Right atrium auricular region (tissue), 2 donors: ENCODE measurements around the gene MAB21L1. TPM values are rescaled to one million over a fixed set of nuclear protein-coding genes. Genes with fewer than 3 reads are reported as not detected.

ENCODE experiments used
- DNase-seq: peaks from one replicate; pipeline ENCODE4 v3.0.0-alpha.2; 2019; ENCODE audit warnings: low spot score
- H3K27ac ChIP-seq, 2 donors: fragments of 200-600 bp; sonication (generic); 1 replicate in 1 of 2; 2 replicates in 1 of 2; pipeline ENCODE4 v1.5.1; 2016 to 2019
- H3K27me3 ChIP-seq, 2 donors: fragments of 200-600 bp; sonication (generic); one replicate each; pipeline versions ENCODE4 v1.5.1 to v1.6.0; 2017 to 2019
- H3K36me3 ChIP-seq: fragments of 200-600 bp; sonication (generic); one replicate; pipeline ENCODE4 v1.5.1; 2016
- H3K4me1 ChIP-seq, 2 donors: fragments of 200-600 bp; sonication (generic); one replicate each; pipeline versions ENCODE4 v1.5.1 to v1.6.0; 2017 to 2019
- H3K4me3 ChIP-seq, 2 donors: fragments of 200-600 bp; sonication (generic); 1 replicate in 1 of 2; 2 replicates in 1 of 2; pipeline ENCODE4 v1.5.1; 2017 to 2019; ENCODE audit warnings: mild to moderate bottlenecking in 1 of 2, moderate library complexity in 1 of 2
- H3K9me3 ChIP-seq, 2 donors: fragments of 200-600 bp; sonication (generic); one replicate each; pipeline ENCODE4 v1.5.1; 2019
- total RNA-seq, 2 donors: library from RNA; depleted of rRNA; stranded (reverse); fragments of >200 nt; gene quantifications; one replicate each; pipeline ENCODE4 v1.1.0, GENCODE V29; 2016
- TF ChIP-seq, protein P1 (sequence below), 2 donors: fragments of 200-600 bp; sonication (generic); IDR thresholded peaks; one replicate each; pipeline ENCODE4 v1.5.1; 2019; ENCODE audit warnings: antibody characterized with exemption in 2 of 2

Gene MAB21L1
- total RNA-seq, 2 donors from 2014 or later: 0.83 to 0.85 TPM

DNA sequence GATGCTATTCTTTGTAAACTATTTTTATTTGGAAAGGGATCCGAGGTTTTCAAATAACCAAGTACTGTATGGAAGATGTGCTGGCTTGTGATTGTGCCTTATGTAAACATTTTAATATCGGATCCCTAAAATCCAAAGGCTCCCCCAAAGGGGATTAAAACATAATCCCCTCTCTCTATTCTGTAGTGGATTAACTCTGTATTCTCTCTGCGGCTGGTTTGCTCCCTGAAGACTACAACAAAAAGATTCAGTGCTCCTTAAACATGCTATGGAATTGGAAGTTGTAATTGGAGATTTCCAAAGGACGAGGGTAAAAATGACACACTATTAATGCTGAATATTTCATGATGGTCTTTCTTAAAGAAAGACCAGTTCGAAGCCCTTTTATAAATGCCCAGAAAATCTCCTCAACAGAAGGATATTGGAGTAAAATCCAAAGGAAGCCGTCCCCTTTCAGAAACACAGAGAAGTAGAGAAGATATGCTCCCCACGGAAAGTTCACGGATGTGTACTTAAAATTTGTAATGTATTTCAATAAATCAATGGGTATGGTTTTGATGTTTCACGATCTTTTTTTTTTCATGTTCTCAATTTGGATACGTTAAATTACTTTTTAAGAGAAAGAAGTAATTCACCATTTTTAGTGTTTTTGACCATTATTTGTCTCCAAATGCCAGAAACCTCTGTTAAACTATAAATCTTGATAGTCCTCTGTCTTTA lies 6.5 kb downstream of the MAB21L1 start:
- DNase-seq: no peak
- TF ChIP-seq, protein P1, sequence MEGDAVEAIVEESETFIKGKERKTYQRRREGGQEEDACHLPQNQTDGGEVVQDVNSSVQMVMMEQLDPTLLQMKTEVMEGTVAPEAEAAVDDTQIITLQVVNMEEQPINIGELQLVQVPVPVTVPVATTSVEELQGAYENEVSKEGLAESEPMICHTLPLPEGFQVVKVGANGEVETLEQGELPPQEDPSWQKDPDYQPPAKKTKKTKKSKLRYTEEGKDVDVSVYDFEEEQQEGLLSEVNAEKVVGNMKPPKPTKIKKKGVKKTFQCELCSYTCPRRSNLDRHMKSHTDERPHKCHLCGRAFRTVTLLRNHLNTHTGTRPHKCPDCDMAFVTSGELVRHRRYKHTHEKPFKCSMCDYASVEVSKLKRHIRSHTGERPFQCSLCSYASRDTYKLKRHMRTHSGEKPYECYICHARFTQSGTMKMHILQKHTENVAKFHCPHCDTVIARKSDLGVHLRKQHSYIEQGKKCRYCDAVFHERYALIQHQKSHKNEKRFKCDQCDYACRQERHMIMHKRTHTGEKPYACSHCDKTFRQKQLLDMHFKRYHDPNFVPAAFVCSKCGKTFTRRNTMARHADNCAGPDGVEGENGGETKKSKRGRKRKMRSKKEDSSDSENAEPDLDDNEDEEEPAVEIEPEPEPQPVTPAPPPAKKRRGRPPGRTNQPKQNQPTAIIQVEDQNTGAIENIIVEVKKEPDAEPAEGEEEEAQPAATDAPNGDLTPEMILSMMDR (IDR thresholded peaks at IDR 0.05): no peak
- H3K27me3 ChIP-seq: no peaks in the 10 kb centered on the region
- H3K9me3 ChIP-seq: no peaks in the 10 kb centered on the region
- H3K36me3 ChIP-seq: no peaks in the 10 kb centered on the region
- peak overlapping the region; percentile 73 to 74 for H3K27ac ChIP-seq
- peaks cover 0 to 8% of the 10 kb centered on the region in 2 donors for H3K4me1 ChIP-seq
- H3K4me3 ChIP-seq: peak overlapping the region; percentile 34 to 52

DNA sequence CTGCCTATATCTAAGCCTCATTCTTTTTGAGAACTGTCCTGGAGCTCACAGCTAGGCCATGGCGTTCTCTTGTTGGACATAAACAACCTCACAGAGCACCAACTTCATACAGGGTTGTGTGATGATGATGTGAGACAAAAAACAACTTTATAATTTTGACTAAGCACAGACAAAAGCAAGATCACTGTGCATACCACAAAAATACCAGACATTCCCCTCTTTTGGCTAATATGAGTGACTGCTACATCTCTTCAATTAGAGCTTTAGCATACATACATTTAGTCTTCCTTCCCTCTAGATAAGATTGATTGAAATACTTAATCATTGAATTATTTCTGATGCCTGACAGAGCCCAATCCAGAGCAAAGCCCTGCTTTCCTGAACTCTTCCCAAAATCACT lies 8.3 kb downstream of the MAB21L1 start:
- no peak for DNase-seq
- TF ChIP-seq, protein P1 (IDR thresholded peaks at IDR 0.05): no peak
- peaks cover 0 to 8% of the 10 kb centered on the region in 2 donors for H3K4me1 ChIP-seq
- no peak overlapping the region for H3K4me3 ChIP-seq
- H3K9me3 ChIP-seq: no peaks in the 10 kb centered on the region
- no peak overlapping the region for H3K27ac ChIP-seq
- H3K27me3 ChIP-seq: no peaks in the 10 kb centered on the region
- no peaks in the 10 kb centered on the region for H3K36me3 ChIP-seq

DNA sequence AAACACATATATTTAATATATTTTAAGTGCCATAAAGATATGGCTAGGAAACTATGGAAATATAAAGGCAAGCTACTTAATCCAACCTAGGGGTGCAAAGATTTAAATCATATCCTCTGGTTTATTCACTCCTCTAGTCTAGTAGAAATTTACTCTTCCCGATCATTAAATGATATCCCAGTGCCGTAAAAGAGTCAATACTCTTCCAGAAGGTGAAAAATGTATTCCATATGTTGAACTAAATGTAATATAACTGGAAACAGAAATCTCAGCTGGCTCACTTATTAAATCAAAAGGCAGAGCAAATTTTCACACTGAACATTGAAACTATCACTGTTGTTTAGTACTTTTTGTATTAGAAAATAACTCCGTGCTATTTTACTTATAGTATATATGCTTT lies 11.1 kb downstream of the MAB21L1 start:
- no peak for DNase-seq
- TF ChIP-seq, protein P1 (IDR thresholded peaks at IDR 0.05): no peak
- Histone ChIP-seq H3K27me3 (no peaks in the 10 kb centered on the region), H3K4me1 (peaks cover 0 to 6% of the 10 kb centered on the region in 2 donors), H3K27ac (no peak overlapping the region), H3K4me3 (no peak overlapping the region), H3K36me3 (no peaks in the 10 kb centered on the region), H3K9me3 (no peaks in the 10 kb centered on the region)

DNA sequence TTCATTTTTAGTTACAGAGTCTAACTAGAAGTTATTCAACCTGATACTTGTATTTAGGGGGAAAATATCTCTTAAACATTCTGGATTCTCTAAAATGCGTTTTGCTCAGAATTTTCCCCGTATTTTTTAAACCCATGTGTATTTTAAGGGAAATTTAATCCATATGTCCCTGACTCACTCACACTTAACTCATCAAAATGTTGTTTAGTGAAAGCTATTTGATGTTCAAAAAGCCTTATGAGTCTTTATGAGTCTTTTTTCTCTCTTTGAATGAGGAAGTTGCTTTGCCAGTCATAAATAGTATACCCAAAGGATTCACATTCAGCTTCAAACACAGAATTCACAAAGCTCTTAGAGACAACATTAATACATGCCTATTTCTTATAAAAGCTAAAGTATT lies 16.4 kb downstream of the MAB21L1 start:
- DNase-seq: no peak
- no peaks in the 10 kb centered on the region for H3K36me3 ChIP-seq
- H3K4me1 ChIP-seq: no peaks in the 10 kb centered on the region
- no peaks in the 10 kb centered on the region for H3K9me3 ChIP-seq
- no peaks in the 10 kb centered on the region for H3K27me3 ChIP-seq
- no peak overlapping the region for H3K27ac ChIP-seq
- no peak overlapping the region for H3K4me3 ChIP-seq
- TF ChIP-seq, protein P1 (IDR thresholded peaks at IDR 0.05): no peak

DNA sequence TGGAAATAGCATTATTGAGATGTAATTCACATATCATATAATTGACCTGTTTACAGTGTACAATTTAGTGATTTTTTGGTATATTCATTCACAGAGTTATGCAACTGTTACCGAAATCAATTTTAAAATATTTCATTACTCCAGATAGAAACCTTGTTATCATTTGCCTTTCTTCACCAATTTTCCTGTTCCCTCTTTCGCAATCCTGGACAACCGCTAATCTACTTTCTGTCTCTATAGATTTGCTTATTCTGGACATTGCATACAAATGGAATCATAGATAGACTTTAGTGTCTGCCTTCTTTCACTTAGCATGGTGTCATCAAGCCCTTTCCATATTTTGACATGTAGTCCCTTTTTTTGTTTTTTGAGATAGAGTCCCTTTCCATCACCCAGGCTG lies 19.2 kb downstream of the MAB21L1 start:
- Histone ChIP-seq H3K4me1 (no peaks in the 10 kb centered on the region), H3K36me3 (peaks cover 7% of the 10 kb centered on the region), H3K27ac (no peak overlapping the region), H3K27me3 (no peaks in the 10 kb centered on the region), H3K9me3 (no peaks in the 10 kb centered on the region), H3K4me3 (no peak overlapping the region)
- no peak for DNase-seq
- TF ChIP-seq, protein P1 (IDR thresholded peaks at IDR 0.05): no peak

GRCh38 chr13:35455022-35455421 lies 21.5 kb downstream of the MAB21L1 start:
- no peaks in the 10 kb centered on the region for H3K9me3 ChIP-seq
- H3K4me1 ChIP-seq: no peaks in the 10 kb centered on the region
- TF ChIP-seq, protein P1 (IDR thresholded peaks at IDR 0.05): no peak
- no peak for DNase-seq
- no peak overlapping the region for H3K27ac ChIP-seq
- H3K36me3 ChIP-seq: peaks cover 7% of the 10 kb centered on the region
- no peak overlapping the region for H3K4me3 ChIP-seq
- no peaks in the 10 kb centered on the region for H3K27me3 ChIP-seq
